ENCODE results near the gene CLPTM1.
"Not testable (repeated sequence)": the region's sequence is repeated elsewhere in the genome, so short reads cannot be mapped to it uniquely, and the experiment has no call there.

CLPTM1 gene

GRCh38 chr19:44974857-44975256 lies 19.7 kb downstream of the CLPTM1 start:
- no peak for DNase-seq (ENCODE audit: low read depth)

DNA sequence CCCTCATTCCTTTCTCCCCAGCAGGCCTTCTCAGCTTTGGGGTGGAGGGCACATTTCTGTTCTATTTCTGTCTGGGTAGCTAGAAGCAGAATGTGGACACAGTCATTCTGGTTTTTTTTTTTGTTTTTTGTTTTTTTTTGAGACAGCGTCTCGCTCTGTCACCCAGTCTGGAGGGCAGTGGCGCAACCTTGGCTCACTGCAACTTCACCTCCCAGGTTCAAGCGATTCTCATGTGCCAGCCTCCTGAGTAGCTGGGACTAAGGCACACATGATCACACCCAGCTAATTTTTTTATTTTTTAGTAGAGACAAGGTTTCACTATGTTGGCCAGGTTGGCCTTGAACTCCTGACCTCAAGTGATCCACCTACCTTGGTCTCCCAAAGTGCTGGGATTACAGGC lies 20.3 kb downstream of the CLPTM1 start:
- no peak for DNase-seq (ENCODE audit: low read depth)

- no peak for DNase-seq (ENCODE audit: low read depth)
Measured at GRCh38 chr19:44984005-44984404, 28.8 kb downstream of the CLPTM1 start.

DNA sequence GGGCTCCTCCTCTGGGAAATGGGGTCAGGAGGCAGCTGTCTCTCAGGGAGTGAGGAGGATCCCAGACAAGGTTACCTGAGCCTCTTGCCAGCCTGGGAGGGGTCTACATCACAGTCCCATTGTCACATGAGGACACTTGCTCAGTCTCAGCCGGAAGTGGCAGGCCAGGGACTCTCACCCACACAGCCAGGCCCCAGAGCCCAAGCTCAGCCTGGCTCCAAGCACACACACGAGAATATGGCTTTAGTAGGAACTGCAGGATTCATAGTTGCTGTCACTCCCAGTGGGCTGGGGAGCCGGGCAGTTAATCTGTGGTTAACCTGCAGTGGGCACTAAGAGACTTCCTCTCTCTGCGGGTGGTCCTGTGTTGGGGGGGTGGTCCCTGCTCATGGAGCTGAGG lies 30.3 kb downstream of the CLPTM1 start:
- DNase-seq (ENCODE audit: low read depth): no peak

- DNase-seq (ENCODE audit: low read depth): no peak
Measured at GRCh38 chr19:44986389-44986788, 31.2 kb downstream of the CLPTM1 start.

DNA sequence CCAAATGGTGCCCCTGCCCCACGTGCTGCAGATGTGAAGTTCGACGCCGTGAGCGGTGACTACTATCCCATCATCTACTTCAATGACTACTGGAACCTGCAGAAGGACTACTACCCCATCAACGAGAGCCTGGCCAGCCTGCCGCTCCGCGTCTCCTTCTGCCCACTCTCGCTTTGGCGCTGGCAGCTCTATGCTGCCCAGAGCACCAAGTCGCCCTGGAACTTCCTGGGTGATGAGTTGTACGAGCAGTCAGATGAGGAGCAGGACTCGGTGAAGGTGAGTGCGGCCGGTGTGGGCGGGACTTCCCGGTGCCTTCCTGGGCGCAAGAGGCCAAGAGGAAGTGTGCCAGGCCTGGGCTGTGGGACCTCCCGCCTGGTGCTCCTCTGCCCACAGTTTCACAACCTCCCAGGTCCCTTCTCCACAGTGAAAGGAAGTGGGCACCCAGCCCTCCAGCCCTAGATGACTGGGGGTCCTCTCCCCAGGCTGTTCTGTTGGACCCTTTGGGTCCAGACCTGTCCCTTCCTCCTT lies 32.0 kb downstream of the CLPTM1 start:
- DNase-seq (ENCODE audit: low read depth): no peak

GRCh38 chr19:44988273-44988672 lies 33.1 kb downstream of the CLPTM1 start:
- DNase-seq (ENCODE audit: low read depth): no peak

GRCh38 chr19:44988896-44989556 lies 33.8 kb downstream of the CLPTM1 start:
- DNase-seq (ENCODE audit: low read depth): peak; percentile 45

- no peak for DNase-seq (ENCODE audit: low read depth)
Measured at GRCh38 chr19:44990459-44990858, 35.3 kb downstream of the CLPTM1 start.

DNA sequence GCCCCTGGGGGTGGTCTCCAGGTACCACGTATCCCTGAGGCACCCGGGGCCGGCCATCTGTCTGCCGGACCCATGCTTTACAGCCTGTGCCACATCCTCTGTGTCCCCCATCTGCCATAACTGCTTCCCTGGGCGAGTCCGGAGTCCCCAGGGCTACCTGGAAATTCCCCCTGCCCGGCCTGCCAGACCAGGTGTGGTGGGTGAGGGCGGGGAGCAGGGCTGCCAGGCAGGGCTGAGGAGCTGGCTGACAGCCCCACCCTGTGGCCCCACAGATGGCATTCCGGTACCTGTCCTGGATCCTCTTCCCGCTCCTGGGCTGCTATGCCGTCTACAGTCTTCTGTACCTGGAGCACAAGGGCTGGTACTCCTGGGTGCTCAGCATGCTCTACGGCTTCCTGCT lies 35.8 kb downstream of the CLPTM1 start:
- DNase-seq (ENCODE audit: low read depth): no peak

DNA sequence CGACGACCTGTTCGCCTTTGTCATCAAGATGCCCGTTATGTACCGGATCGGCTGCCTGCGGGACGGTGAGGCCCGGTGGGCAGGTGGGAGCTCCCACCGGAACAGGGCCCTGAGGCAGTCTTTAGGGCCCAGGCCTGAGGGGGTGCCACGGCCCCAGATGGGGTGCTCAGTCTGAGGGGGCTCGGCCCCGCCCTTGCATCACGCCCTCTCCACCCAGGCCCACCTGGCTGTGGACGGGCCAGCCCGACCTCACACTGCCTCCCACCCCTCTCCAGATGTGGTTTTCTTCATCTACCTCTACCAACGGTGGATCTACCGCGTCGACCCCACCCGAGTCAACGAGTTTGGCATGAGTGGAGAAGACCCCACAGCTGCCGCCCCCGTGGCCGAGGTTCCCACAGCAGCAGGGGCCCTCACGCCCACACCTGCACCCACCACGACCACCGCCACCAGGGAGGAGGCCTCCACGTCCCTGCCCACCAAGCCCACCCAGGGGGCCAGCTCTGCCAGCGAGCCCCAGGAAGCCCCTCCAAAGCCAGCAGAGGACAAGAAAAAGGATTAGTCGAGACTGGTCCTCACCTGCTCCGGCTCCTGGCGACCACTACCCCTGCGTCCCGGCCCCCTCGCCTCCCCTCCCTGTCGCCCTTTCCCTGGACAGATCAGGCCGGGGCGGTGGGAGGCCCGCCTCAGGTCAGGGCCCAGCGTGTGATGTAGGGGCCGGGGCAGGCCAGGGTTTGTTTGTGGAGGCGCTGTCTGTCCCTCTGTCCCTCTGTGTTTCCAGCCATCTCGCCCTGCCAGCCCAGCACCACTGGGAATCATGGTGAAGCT lies 37.4 kb downstream of the CLPTM1 start:
- DNase-seq (ENCODE audit: low read depth): no peak

GRCh38 chr19:44993526-44993925 lies 38.3 kb downstream of the CLPTM1 start:
- DNase-seq (ENCODE audit: low read depth): no peak

- no peak for DNase-seq (ENCODE audit: low read depth)
Measured at GRCh38 chr19:44993926-44994537, 38.9 kb downstream of the CLPTM1 start.

GRCh38 chr19:44998025-44998424 lies 42.8 kb downstream of the CLPTM1 start:
- DNase-seq (ENCODE audit: low read depth): no peak

- DNase-seq (ENCODE audit: low read depth): not testable (repeated sequence)
Measured at GRCh38 chr19:44999131-44999925, 44.1 kb downstream of the CLPTM1 start.

DNA sequence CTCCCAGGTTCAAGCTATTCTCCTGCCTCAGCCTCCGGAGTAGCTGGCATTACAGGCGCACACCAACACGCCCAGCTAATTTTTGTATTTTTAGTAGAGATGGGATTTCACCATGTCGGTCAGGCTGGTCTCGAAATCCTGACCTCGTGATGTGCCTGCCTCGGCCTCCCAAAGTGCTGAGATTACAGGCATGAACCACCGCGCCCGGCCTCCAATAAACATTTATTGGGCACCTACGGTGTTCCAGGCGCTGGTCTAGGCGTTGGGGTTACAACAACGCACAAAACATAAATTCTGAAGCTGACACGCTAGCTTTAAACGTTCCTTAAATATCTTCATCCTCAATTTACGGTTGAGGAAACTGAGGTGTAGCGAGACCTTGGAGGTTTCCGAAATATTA lies 45.5 kb downstream of the CLPTM1 start:
- DNase-seq (ENCODE audit: low read depth): not testable (repeated sequence)

GRCh38 chr19:45001087-45001739 lies 46.0 kb downstream of the CLPTM1 start, which contains the start of gene RELB:
TSS of gene RELB (plus strand) at chr19:45001464. CDS start at chr19:45001580, 116 bp downstream.
- peak; percentile 95 for DNase-seq (ENCODE audit: low read depth)

- DNase-seq (ENCODE audit: low read depth): no peak
Measured at GRCh38 chr19:45003485-45003884, 48.3 kb downstream of the CLPTM1 start.

DNA sequence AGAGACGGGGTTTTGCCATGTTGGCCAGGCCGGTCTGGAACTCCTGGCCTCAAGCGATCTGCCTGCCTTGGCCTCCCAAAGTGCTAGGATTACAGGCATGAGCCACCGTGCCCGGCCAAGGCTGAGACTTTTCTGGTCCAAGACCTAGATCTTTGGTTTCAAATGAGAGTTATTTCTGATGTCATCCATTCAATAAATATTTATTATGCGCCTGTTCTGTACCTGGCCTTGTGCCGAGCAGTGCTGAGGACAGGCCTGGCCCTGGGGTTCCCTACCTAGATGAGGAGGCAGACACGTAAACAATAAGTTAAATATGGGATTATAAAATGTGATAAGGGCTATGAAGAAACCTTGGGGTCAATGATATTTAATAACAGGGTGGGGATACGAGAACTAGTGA lies 50.6 kb downstream of the CLPTM1 start:
- no peak for DNase-seq (ENCODE audit: low read depth)

DNA sequence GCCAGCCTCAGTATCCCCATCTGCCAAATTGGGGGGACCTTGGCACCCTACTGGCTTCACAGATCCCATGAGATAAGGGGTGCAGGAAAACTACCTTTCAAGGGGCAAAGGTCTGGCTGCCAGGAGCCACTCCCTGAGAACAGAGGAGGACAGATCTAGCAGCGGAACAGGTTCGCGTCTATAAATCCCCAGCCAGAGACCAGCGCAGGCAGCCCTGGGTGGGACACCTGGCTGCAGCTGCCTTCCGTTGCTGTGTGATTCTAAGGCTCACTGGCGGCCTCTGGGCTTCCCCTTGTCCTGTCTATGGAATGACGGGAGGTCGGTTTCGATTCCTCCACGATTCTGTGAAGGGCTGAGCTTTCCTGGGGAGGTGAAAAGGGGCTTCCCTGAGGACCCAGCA lies 53.4 kb downstream of the CLPTM1 start:
- no peak for DNase-seq (ENCODE audit: low read depth)

GRCh38 chr19:45009625-45010255 lies 54.6 kb downstream of the CLPTM1 start:
- DNase-seq (ENCODE audit: low read depth): no peak

All from stimulated activated CD8-positive, alpha-beta memory T cell treated with anti-CD3 and anti-CD28 coated beads, Interleukin-4, amount 100 ng/mL, for 24 hours (primary cell).